Suppressor macrophage treated with lipopolysaccharide for 4 hours (primary cell): ENCODE results near the gene MST1.

Experiments
- DNase-seq: peaks from one replicate; pipeline ENCODE4 v3.0.0-alpha.2; 2020

MST1 gene

DNA sequence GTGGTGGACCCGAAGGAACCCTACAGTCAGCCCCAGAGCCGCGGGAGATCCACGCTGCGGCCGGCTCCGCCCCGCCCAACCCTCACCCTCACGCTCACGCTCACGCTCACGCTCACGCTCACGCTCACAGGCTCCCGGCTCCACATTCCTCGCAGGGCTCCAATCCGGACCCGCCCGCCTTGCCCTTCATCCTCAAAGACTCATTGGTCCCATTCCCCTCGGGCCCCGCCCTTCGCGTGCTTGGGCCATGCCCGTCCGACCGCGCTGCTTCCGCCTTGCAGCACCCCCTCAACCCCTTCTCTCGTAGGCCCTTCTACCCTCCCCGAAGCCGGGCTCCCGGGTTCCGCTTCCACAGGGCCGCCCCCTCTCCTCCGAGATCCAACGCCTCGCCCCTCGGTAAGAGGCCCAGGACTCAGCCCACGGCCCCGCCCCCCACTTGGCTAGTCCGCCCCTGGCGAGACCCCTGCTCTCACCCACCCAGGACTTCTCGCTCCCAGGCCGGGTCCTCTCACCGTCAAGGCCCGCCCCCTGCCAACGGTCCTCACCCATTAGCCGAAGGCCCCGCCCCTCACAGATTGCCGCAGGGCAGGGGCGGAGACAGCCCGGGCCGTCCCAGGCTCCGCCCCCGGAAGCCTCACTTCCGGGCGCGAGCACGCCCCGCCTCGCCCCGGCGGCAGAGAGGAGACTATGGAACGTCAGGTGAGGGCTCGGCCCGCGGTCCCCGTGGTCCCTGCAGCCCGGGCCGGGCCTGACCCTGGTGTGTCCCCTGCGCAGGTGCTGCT is 15.4 kb downstream of the MST1 start, which contains the start of gene APEH:
Gene APEH, plus strand, starts transcription at position 637 of the 782 bp plus-strand sequence. Its CDS starts 51 bp downstream, at position 688.
- DNase-seq = peak; percentile 97

DNA sequence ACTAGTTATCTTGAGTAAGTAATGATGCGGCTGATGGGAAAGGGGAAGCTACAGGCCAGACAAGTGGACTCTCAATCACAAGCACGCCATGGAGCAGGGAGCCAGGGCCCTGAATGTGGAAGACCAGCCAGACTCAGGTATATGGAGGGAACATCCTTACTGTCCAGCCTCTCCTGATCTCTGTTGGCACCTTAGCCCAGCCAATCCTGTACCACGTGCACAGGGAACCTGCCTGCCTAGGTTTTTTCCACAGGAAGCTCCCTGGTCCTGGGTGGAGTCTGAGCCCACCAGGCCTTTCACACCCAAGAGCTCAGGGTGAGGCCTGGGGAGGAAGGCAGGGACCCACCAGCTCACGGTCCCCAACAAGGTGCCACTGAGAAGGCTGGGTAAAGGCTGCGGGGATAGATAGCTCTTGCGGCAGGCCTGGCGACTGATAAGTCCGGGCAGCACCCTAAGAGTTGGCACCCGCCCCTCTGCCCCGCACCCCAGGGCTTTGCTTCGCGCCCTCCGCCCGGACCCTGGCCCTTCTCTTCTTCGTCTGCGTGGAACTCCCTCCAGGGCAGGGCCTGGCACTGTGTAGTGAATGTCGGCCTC is 16.1 kb downstream of the MST1 start:
- DNase-seq = peak; percentile 16

DNA sequence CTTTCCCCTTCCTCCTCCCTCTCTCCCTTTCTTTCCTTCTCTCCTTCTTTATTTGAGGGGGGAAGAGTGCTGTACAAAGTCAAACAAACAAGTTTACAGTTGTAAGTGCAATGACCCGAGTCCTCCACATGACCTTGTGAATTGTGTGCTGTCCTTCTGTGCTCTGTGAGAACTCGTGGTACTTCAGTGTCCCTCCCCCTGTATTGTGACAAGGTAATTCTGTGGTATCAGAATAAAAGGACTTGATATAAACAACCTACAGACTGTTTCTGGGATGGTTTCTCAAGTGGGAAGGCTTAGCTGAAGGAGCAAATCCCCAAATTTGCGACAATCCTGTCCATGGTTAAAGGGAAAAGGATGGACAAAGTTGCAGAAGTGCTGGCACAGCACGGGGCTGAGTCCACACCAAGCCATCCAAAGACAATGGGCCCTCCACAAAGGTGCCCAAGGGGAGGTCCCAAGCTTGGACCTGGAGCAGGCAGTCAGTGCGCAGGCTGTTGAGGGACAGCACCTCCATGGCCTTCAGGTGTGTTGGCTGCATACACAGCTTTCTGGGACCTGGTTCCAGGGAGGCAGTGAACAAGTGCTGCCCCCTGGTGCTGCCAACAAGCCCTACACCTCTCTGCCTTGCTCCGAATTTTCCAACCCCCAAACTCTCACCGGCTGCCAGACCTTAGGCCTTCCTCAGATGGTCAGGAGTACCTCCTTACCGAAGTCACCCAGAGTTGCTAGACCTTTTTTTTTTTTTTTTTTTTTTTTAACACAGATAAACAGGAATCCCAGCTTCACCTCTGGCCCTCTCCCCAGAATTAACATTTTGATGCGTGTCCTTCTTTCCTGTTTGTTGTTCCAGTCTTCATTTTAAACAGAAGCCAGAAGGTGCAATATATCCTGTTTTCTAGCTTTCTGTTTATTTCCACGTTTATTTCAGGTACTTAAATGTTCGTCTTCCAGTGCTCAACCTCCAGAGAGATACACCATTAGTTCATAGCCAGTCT is 17.7 kb downstream of the MST1 start:
- peak; percentile 59 for DNase-seq

DNA sequence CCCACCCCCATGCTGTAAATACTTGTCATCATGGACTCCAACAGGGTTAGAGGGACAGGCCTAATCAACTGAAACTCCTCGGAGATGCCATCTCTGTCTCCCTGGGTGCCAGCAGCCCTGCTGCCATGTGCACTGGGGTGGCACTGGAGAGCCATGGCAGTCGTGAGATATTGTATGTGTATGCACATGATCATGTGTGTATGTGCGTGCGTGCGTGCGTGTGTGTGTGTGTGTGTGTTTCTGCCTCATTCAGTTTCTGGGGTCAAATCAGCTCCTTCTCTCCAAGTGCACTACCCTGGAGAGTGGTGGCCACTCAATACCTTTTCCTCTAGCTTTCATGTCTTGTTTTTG is 18.4 kb downstream of the MST1 start:
- DNase-seq = no peak

DNA sequence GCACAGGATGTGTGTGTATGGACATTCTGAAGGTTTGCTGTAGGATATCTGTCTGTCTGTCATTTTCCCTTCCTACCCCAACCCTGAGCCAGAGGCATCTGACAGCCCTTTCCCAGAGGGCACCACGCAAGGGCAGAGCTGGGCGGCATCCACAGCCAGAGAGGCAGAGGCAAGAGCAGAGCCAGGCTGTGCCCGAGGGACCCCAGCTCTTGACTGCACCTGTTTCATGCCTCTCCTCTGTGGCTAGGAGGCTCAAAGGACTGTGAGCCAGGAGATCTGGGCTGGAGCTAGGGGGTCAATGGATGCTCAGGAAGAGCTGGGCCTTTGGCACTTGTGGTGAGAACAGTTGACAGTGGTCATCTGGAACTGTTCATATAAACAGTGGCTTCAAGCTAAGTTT is 19.9 kb downstream of the MST1 start:
- no peak for DNase-seq

DNA sequence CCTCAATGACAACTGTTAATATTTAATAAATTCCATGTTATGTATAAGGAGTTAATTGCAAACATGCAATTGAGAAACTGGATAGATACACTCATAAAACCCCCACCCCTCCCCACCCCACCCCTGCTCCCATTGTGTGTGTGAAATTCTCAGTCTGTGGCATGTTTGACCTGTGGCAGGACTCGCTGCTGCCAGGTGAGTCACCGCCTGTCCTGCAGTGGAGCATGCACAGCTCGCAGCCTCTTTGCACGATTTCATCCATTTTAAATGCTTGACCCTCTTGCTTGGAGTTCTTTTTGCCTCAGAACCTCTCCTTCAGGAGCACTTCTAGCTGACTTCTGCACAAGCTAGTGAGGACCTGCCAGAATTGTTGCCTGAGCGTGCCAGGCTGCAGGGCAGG is 20.4 kb downstream of the MST1 start:
- no peak for DNase-seq

DNA sequence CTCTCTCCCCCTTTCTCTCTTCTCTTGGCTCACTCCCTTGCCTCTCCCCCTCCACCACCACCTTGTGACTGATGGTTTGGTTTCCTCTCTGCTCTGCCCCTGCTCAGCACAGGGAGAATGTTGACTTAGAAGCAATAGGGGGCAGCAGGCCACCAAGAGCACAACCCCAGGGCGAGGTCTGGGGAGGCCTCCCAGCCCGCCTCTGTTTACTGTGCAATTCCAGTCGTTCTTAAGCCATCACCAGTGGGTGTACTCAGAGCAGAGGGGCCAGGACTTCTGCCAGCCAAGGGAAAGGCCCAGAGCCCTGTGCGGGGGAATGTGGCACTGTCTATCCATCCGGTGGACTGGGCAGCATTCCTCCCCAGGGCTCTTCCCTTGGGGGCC is 20.9 kb downstream of the MST1 start:
- DNase-seq = no peak

DNA sequence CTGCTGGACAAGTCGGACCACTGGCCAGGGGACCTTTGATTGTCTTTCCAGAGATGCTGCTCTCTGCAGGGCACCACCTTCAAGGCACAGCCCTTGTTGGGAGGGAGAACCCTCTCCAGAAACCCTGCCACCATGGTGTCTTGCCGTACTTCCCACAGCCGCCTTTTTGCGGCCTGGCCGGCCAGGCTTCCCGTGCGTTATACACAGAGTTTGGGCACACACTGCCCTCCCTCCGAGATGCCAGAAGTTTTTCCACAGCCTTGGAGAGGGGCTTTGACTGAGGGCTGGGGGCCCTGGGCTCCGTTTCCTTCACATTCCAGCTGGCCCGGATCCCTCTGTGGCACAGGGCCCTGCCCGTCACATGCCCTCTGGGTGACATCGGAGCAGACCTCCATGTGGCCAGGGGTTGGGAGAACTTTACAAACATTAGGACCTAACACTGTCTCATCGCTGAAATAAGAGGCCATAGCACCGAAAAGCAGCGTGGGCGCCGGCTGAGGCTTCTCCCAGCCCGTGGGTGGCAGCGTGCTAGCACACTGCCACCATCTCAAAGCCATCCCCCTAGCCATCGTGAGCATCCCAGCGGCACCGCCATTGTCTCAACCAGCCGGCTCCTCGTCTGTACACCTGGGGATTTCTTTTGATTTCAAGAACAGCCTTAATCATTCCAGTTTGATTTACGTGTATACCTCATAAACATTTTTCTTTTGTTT is 21.4 kb downstream of the MST1 start:
- DNase-seq = no peak

DNA sequence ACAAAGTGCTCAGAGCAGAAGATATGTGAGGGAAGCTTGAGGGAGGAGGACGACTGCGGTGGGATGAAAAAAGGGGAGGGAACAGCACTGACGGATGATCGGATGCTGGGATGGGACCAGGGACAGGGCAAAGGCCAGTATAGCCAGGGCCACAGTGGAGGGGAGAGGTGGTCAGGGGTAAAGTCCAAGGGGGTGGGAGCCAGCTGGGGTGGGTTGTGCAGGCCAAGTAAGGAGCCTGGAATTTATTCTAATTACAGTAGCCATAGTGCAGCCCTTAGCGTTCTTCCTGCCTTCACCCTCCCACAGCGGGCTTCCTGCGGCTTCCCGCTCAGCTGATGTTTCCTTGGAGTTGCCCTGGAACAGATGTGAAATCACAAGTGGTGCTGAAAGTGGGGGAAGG is 22.7 kb downstream of the MST1 start:
- no peak for DNase-seq

DNA sequence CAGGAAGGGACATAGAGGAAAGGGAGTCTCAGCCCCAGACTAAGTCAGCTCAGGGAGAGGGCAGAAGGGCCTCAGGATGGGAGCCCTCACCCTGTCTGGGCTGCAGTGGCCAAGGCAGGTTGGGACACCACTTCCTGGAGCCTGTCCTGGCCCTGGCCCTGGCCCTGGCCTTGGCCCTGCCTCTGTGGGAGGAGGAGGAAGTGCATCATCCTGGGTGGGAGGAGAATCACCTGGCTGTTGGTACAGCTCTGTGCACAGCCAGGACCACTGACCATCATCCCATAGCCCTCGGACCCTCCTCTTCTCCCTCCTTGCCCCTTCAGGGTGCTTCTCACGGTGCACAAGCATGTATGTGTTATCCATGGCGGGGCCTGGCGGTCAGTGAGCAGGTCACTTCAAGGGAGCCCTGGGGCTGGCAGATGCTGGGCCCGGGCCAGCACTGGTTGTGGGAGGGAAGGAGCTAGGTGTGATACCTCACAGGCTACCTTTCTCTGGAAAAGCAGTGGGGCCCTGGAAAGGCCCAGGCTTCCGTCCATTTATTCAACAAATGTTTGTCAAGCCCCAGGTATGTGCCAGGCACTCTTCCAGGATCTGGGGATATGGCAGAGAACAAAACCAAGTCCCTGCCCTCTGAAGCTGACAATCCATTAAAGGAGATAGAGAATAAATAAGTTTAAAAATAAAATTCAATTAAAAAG is 23.3 kb downstream of the MST1 start:
- DNase-seq = no peak

DNA sequence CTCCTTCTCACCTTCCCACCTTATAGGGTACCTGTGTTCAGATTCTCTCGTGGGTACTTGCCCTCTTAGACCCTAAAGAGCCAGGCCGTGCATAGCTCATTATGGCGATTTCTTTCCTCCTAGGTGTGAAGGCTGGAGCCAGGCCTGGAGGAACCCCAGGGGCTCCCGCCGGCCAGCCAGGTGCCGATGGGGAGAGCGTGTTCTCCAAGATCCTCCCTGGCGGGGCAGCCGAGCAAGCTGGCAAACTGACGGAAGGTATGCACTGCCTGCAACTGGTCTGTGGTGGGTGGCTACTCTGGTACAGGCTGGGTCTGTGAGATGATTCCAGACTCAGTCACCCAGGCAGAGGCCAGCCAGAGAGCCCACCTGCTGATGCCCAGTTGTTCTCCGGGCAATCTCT is 25.0 kb downstream of the MST1 start:
- no peak for DNase-seq

DNA sequence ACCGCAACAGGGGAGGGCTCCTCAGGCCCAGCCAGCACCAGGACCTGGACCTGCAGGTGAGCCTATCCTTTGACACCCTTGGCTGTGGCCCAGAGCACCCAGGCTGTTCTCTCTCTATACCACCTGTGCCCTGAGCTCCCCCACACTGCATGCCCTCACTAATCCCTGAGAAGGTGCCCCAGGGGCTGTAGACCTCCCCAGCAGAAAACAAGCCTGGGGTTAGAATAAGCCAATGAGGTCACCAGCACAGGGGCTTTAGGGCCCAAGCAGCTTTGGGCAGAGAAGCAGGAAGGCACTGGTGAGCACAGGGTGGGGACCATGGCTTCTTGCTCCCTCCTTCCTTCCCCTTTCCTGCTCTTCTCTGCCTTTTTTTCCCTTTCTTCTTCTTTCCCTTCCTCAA is 25.4 kb downstream of the MST1 start:
- no peak for DNase-seq

DNA sequence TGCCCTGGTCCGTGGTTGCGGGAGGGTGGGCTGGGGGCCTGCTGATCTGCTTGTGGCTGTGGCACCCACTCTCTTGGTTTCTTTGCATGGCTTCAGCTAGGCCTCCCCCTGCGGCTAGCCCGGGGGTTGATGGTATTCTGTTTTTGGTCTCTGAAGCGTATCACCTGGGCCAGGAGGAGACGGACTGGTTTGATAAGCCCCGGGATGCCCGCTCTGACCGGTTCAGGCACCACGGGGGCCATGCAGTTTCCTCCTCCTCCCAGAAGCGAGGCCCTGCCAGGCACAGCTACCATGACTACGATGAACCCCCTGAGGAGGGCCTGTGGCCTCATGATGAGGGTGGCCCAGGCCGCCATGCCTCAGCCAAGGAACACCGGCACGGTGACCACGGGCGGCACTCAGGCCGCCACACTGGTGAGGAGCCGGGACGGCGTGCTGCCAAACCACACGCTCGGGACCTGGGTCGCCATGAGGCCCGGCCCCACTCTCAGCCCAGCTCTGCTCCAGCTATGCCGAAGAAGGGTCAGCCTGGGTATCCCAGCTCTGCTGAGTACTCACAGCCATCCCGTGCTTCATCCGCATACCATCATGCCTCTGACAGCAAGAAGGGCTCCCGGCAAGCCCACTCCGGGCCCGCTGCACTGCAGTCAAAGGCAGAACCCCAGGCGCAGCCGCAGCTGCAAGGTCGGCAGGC is 26.4 kb downstream of the MST1 start:
- no peak for DNase-seq

DNA sequence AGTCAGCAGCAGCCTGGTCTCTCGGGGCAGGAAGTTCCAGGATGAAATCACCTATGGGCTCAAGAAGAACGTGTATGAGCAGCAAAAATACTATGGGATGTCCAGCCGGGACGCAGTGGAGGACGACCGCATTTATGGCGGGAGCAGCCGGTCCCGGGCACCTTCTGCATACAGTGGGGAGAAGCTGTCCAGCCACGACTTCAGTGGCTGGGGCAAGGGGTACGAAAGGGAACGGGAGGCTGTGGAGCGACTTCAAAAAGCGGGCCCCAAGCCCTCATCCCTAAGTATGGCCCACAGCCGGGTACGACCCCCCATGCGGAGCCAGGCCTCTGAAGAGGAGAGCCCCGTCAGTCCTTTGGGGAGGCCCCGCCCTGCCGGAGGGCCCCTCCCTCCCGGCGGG is 27.3 kb downstream of the MST1 start:
- no peak for DNase-seq

DNA sequence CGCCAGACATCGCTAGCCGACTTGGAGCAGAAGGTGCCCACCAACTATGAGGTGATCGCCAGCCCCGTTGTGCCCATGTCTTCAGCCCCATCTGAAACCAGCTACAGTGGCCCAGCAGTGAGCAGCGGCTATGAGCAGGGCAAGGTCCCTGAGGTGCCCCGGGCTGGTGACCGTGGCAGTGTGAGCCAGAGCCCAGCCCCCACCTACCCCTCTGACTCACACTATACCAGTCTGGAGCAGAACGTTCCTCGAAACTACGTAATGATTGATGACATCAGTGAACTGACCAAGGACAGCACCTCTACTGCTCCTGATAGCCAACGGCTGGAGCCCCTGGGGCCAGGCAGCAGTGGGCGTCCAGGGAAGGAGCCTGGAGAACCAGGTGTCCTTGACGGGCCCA is 28.0 kb downstream of the MST1 start:
- DNase-seq = no peak

DNA sequence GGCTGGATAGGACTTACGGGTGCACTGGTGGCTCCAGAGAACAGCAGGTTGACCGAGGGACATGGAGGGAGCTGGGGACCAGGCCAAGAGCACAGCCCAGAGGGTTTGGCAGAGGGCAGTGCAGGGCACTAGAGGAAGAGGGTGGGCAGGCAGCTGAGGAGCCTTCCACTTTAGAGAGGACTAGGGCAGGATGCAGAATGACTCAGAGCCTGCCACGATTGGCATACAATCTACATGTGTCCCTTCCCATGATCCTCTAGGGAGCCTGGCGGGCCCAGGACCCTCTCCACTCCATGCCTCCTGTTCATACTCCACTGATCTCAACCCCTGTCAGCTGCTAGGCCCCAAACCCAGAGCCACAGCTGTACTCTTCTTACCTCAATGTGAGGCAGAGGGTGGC is 29.5 kb downstream of the MST1 start:
- no peak for DNase-seq

DNA sequence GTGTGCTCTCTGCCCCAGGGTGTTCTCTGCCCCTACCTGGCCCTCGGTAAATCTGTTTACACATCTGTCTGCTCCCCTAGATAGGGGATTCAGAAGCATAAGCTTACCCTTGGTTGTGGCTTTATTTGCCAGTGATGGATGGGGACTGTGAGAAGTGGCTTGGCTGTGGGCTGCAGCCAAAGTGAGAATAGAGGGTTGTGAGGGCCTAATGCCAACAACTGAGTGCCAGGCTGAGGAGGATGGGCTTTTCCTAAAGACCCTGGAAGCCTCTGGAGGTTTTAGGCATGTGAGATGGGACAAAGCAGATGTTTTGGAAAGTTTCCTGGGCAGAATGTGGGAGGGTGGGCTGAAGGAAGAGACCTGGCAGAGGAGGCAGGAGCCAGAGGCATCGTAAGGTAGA is 30.6 kb downstream of the MST1 start:
- DNase-seq = no peak

DNA sequence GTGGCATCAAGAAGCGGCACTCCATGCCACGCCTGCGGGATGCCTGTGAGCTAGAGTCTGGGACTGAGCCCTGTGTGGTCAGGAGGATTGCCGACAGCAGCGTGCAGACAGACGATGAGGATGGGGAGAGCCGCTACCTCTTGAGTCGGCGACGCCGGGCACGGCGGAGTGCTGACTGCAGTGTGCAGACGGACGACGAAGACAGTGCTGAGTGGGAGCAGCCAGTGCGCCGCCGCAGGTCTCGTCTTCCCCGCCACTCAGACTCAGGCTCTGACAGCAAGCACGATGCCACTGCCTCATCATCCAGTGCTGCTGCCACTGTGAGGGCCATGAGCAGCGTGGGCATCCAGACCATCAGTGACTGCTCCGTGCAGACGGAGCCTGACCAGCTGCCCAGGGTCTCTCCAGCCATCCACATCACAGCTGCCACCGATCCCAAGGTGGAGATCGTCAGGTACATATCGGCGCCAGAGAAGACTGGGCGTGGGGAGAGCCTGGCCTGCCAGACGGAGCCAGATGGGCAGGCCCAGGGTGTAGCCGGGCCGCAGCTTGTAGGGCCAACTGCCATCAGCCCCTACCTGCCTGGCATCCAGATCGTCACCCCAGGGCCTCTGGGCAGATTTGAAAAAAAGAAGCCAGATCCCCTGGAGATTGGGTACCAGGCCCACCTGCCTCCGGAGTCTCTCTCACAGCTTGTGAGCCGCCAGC is 31.9 kb downstream of the MST1 start:
- no peak for DNase-seq

DNA sequence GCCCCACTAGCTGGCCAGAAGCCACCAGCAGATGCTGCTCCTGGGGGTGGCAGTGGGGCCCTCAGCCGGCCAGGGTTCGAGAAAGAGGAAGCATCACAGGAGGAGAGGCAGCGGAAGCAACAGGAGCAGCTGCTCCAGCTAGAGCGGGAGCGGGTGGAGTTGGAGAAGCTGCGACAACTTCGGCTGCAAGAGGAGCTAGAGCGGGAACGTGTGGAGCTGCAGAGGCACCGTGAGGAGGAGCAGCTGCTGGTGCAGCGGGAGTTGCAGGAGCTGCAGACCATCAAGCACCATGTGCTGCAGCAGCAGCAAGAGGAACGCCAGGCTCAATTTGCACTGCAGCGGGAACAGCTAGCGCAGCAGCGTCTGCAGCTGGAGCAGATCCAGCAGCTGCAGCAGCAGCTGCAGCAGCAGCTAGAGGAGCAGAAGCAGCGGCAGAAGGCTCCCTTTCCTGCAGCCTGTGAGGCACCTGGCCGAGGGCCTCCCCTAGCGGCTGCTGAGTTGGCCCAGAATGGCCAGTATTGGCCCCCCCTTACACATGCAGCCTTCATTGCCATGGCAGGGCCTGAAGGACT is 32.6 kb downstream of the MST1 start:
- DNase-seq = no peak

DNA sequence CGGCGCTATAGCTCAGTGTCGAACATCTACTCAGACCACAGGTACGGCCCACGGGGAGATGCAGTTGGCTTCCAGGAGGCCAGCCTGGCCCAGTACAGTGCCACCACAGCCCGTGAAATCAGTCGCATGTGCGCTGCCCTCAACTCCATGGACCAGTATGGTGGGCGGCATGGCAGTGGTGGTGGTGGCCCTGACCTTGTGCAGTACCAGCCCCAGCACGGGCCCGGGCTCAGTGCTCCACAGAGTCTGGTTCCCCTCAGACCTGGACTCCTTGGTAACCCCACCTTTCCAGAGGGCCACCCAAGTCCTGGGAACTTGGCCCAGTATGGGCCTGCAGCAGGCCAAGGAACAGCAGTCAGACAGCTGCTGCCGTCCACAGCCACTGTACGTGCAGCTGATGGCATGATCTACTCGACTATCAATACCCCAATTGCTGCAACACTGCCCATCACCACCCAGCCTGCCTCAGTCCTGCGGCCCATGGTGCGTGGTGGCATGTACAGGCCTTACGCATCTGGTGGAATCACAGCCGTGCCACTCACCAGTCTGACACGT is 33.5 kb downstream of the MST1 start:
- no peak for DNase-seq
